ENCODE data around the gene EN1.

GRCh38 chr2:118811514-118812115 lies 35.8 kb downstream of the EN1 start:
- no peak for TF ChIP-seq CTCF (IDR thresholded peaks at IDR 0.05)
- TF ChIP-seq EP300 (IDR thresholded peaks at IDR 0.05) = no peak
- no peak for TF ChIP-seq POLR2AphosphoS5 (IDR thresholded peaks at IDR 0.05)

Measured in upper lobe of left lung (tissue), 4 donors.